ENCODE results near the gene FOSL2.

- TF ChIP-seq CTCF (optimal IDR thresholded peaks at IDR 0.05 in 1 of 3, IDR thresholded peaks at IDR 0.05 in 1 of 3, conservative IDR thresholded peaks at IDR 0.05 in 1 of 3; ENCODE audit: extremely low read depth in 1 of 3, insufficient read depth in 2 of 3, low read length in 3 of 3): no peak
- TF ChIP-seq EZH2 (IDR thresholded peaks at IDR 0.05; ENCODE audit: low read length): no peak
Observed at GRCh38 chr2:28357055-28357454, 35.6 kb upstream of the FOSL2 start.
